GM23338 (cell line): ENCODE measurements around the gene PTPRN2. TPM values are rescaled to one million over a fixed set of nuclear protein-coding genes. Genes with fewer than 3 reads are reported as not detected.

Source experiments
- ATAC-seq: fragments of 200-7000 bp; cut with Tn5 transposase; 3 replicates; pipeline ENCODE4 v1.9.1; 2020
- DNase-seq: peaks from one replicate; pipeline ENCODE4 v3.0.0-alpha.2; 2015; ENCODE audit warnings: low spot score
- H2AFZ ChIP-seq: fragments of 200-600 bp; sonication (generic); 2 replicates; pipeline ENCODE4 v1.8.0; 2016; ENCODE audit warnings: antibody characterized with exemption, mild to moderate bottlenecking, moderate library complexity
- H3F3A ChIP-seq: fragments of 200-600 bp; sonication (generic); replicated peaks from 2 replicates; pipeline ENCODE4 v1.8.0; 2017; ENCODE audit warnings: antibody characterized with exemption, mixed run types, low read depth
- H3K27ac ChIP-seq: fragments of 200-600 bp; sonication (generic); 2 replicates; pipeline ENCODE4 v1.6.1; 2016; ENCODE audit warnings: low read depth
- H3K27me3 ChIP-seq: fragments of 200-600 bp; sonication (generic); 2 replicates; pipeline ENCODE4 v1.8.0; 2016; ENCODE audit warnings: mild to moderate bottlenecking, mixed run types, moderate library complexity; ENCODE audit not compliant: insufficient read depth
- H3K36me3 ChIP-seq: fragments of 200-600 bp; sonication (generic); 2 replicates; pipeline ENCODE4 v1.8.0; 2016; ENCODE audit warnings: mild to moderate bottlenecking; ENCODE audit not compliant: insufficient read depth
- H3K4me1 ChIP-seq: fragments of 200-600 bp; sonication (generic); 2 replicates; pipeline ENCODE4 v1.8.0; 2016; ENCODE audit warnings: mild to moderate bottlenecking, moderate library complexity; ENCODE audit not compliant: insufficient read depth
- H3K4me2 ChIP-seq: fragments of 200-600 bp; sonication (generic); 2 replicates; pipeline ENCODE4 v1.7.1; 2017; ENCODE audit warnings: mixed run types
- H3K4me3 ChIP-seq: fragments of 200-600 bp; sonication (generic); 2 replicates; pipeline ENCODE4 v1.6.1; 2016; ENCODE audit warnings: mixed run types
- H3K79me2 ChIP-seq: fragments of 200-600 bp; sonication (generic); replicated peaks from 2 replicates; pipeline ENCODE4 v1.8.0; 2017; ENCODE audit warnings: mild to moderate bottlenecking; ENCODE audit not compliant: insufficient read depth
- H3K9me2 ChIP-seq: fragments of 200-600 bp; sonication (generic); 2 replicates; pipeline ENCODE4 v1.8.0; 2017; ENCODE audit not compliant: insufficient read depth
- H4K20me1 ChIP-seq: fragments of 200-600 bp; sonication (generic); replicated peaks from 2 replicates; pipeline ENCODE4 v1.8.0; 2017; ENCODE audit warnings: mild to moderate bottlenecking; ENCODE audit not compliant: insufficient read depth
- H3K27ac Mint-ChIP-seq: 2 replicates; pipeline ENCODE4 v1.8.0; 2020; ENCODE audit warnings: inconsistent platforms, mild to moderate bottlenecking, moderate library complexity, mixed read lengths
- H3K27me3 Mint-ChIP-seq: 3 replicates; pipeline ENCODE4 v1.8.0; 2022; ENCODE audit warnings: low read depth, mild to moderate bottlenecking, moderate library complexity, mixed read lengths, inconsistent platforms; ENCODE audit not compliant: insufficient read depth, poor library complexity
- H3K36me3 Mint-ChIP-seq: 3 replicates; pipeline ENCODE4 v1.8.0; 2021; ENCODE audit warnings: low read depth, mild to moderate bottlenecking, inconsistent platforms, moderate library complexity, mixed read lengths
- H3K4me1 Mint-ChIP-seq: 3 replicates; pipeline ENCODE4 v1.8.0; 2020; ENCODE audit warnings: mild to moderate bottlenecking, inconsistent platforms, mixed read lengths
- H3K4me3 Mint-ChIP-seq: 3 replicates; pipeline ENCODE4 v1.8.0; 2021; ENCODE audit warnings: moderate library complexity, mild to moderate bottlenecking, inconsistent platforms, mixed read lengths
- H3K9me3 Mint-ChIP-seq: 3 replicates; pipeline ENCODE4 v1.8.0; 2020; ENCODE audit warnings: moderate library complexity, mild to moderate bottlenecking, inconsistent platforms, mixed read lengths
- EZH2 ChIP-seq: fragments of 200-600 bp; sonication (generic); IDR thresholded peaks from one replicate; pipeline ENCODE4 v1.8.0; 2017; ENCODE audit warnings: antibody characterized with exemption, mild to moderate bottlenecking, low read depth; ENCODE audit not compliant: unreplicated experiment
- REST ChIP-seq: IDR thresholded peaks from one replicate; pipeline ENCODE4 v1.6.1; 2018; ENCODE audit warnings: antibody characterized with exemption; ENCODE audit not compliant: unreplicated experiment
- ZNF462 ChIP-seq: fragments of 250-450 bp; sonication (Bioruptor Pico); IDR thresholded peaks from 2 replicates; pipeline ENCODE4 v1.5.0; 2020; ENCODE audit warnings: mild to moderate bottlenecking, moderate library complexity
- polyA plus RNA-seq: library from polyadenylated mRNA; unstranded; fragments of >200 nt; fragmentation: Nextera tagmentation; extraction: Ambion mirVana; gene quantifications from 2 replicates; pipeline ENCODE4 v1.2.1, GENCODE V29; 2016
- total RNA-seq: library from RNA; depleted of rRNA; stranded (reverse); fragments of >200 nt; shearing (Covaris generic); gene quantifications from 2 replicates; pipeline ENCODE4 v1.2.3, GENCODE V29; 2014

PTPRN2 gene
- total and polyA plus RNA-seq, 2 experiments from 2014 or later = 0.87 to 4.0 TPM

GRCh38 chr7:158044482-158044823 lies 543.2 kb downstream of the PTPRN2 start (continued):
- TF ChIP-seq ZNF462 (CRISPR knock-in tag) = no peak
- TF ChIP-seq EZH2 = no peak

GRCh38 chr7:158043551-158044481 lies 543.8 kb downstream of the PTPRN2 start:
- Histone ChIP-seq H3K4me3 (no peak overlapping the region), H3K9me2 (no peaks in the 10 kb centered on the region), H3K27ac (no peak overlapping the region), H3K4me1 (no peaks in the 10 kb centered on the region), H3K27me3 (no peaks in the 10 kb centered on the region), H2AFZ (no peak overlapping the region), H3K79me2 (no peaks in the 10 kb centered on the region), H3K36me3 (peaks cover 3% of the 10 kb centered on the region; the same call in 1 of the 2 replicates), H4K20me1 (no peaks in the 10 kb centered on the region), H3K4me2 (no peak overlapping the region), H3F3A (no peaks in the 10 kb centered on the region)
- Mint-ChIP-seq H3K27ac (no peak overlapping the region), H3K36me3 (peaks cover 57% of the 10 kb centered on the region), H3K27me3 (peaks cover 10% of the 10 kb centered on the region), H3K4me3 (no peak overlapping the region), H3K4me1 (no peaks in the 10 kb centered on the region), H3K9me3 (peaks cover 64% of the 10 kb centered on the region)
- ATAC-seq = no peak
- no peak for DNase-seq
- TF ChIP-seq ZNF462 (CRISPR knock-in tag) (no peak), REST (no peak)
